Cerebellar nuclear complex (tissue), 1 donor: ENCODE measurements around the gene NEUROD2.
"Not testable (repeated sequence)": the region's sequence is repeated elsewhere in the genome, so short reads cannot be mapped to it uniquely, and the experiment has no call there.

Source experiments
- DNase-seq, 2 experiments: peaks; one replicate each; lab custom pipeline; 2025; lab: John Stamatoyannopoulos, UW

NEUROD2 gene

DNA sequence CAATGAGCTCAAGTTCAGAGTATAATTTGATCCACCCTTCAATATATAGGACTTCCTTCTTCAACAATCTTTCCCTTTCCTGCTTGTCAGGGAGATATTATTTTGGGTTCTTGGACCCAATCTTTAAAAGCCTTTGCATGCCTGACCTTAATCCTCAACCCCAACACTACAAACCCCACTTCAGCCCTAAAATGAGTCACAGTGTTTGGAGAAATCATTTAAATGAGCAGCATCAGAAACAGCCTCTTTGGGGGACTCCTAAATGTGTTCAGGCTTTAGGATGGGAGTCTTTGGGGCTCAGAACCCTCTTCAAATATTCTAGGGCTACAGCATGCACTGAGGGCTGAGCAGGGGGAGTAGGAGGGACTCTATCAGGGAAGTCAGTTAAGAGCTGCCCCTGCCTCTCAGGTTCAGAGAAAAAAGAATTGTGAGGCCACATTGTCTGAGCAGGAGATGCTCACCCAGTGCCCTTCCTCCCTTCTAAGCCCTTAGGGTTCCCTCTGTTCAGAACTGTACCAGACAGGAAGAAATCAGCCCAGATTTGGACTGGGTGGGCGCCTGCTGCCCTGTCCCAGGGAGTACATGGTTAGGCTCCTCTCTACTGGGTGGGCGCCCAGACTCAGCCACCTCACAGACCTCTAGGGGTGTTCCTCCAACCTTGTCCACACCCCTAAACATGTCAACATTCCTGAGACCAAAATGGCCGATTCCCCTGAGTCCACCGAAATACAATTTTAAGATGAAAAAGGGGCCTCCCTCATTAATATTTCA lies 5.0 kb downstream of the NEUROD2 start:
- no peak for DNase-seq

DNA sequence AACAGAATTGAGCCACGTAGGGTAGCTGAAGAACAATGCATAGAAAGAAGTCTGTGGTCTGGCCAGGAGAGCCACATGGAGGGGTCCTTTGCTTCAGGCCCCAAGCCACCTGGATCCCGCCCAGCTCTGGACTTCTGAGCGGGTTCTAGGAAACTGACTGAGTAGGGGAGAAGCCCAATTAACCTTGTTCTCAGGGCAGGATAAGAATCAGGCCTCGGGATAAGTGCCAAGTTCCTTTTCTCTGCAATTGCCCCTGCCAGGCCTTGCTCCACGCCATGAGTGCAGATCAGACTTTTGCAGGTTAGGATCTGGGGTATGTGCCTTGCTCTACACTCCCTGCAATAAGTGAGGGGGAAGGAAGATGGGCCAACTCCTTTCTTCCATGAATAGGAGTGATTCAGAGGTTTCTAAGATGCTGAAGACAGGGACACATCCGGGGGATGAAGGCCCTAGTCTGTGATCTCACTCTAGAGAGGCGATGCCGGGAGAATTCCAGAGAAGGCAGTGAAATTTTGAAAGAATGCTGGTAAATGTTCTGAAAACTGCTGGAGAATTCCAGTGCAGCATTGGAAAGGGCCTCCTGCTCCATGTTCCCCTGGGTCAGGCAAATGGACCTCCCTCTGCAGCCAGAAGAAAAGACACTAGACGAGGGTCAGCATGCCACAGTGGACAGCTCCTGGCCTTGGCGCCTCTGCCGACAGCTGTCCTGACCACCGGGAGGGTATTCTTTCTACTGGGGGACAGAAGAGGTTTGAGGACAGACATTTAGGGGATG lies 5.8 kb downstream of the NEUROD2 start:
- no peak for DNase-seq

- DNase-seq, result peak in 1 of 2 experiments; percentile 48
Measured at GRCh38 chr17:39600997-39601597, 6.6 kb downstream of the NEUROD2 start.

DNA sequence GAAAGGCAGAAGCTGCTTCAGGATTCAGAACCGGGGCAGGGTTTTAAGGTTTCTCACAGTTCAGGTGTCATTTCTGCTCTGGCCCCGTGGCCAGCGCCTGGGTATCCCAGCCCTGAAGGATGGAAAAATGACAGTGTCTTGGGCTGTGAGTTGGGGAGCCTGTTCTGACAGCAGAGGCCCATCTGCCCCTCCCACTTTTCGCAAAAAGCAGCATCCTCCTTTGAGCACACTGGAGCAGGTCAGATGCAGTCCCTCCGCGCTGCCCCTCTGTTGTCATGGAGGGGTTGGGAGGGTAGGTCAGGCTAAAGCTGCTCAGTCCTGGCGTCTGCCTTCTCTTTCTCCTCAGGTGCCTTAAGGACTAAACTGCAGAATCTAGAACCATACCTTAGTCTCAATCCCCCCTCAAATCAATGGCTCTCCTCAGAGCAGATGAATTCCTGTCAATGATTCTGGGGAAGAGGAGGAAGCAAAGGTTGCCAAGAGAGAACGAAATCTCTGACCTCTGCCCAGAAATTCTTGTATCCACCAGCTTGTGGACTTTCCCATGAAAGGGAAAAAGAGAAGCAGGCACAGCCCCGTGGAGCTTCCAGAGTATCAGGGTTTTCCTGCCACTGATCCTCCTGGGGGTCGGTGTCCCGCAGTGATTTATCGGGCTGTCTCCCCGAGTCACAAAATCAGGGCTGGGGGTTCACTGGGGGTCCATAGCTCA lies 7.3 kb downstream of the NEUROD2 start:
- DNase-seq, result peak in 1 of 2 experiments; percentile 19

DNA sequence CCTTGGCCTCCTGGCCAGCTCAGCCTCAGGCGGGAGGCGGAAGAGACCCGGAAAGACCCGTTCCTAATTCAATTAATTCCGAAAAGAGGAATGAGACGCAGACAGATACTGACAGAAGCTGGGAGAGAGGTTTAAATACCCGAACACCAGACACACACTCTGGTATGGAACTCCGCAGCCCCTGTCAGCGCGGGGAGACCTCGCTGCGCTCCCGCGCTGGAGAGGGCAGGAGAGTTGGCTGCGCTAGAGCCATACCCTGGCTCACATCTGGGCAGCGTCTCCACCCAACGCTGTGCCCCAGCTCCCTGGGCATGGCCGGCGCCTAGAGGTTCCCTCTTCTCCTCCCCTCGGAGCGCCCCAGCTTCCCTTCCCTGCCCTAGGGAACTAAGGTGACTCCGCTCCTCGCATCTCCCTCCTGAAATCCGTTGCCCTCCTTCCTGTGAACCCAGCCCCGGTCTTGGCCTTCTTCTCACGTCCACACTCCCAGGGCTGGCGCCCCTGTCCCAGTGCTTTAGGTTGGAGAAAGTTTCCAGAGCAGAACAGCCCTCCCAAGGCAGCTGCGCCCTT lies 8.0 kb downstream of the NEUROD2 start:
- DNase-seq, result no peak

DNA sequence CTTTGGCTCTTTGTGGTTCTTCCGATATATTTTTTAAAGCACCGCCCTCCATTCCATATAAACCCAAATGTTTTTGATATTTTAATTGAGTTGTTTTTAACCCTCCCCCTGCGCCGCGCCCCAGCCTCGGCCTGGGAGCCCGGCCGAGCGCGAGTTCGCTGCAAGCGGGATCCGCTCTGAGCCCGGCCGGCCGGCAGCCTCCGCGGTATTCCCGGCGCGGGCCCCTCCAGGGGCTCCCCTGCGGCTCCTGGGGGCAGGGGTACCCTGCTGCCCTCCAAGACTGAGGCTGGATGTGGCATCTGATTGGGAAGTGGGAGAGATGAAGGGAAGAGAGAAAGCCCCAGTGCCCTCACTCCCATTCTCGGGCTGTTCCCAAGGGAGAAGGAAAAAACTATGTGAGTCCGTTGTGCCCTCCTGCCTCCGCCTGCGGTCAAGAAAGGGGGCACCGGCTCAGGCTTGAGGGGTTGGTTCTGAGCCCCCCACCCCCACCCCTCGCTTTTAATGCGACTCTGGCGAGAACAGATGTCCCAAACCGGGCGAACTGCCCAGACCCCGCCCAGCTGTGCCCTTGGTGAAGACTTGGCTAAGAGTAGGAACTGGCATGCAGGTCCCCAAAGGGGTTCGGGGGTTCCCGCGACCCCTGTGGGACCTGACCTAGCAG lies 8.6 kb downstream of the NEUROD2 start:
- DNase-seq, result no peak

DNA sequence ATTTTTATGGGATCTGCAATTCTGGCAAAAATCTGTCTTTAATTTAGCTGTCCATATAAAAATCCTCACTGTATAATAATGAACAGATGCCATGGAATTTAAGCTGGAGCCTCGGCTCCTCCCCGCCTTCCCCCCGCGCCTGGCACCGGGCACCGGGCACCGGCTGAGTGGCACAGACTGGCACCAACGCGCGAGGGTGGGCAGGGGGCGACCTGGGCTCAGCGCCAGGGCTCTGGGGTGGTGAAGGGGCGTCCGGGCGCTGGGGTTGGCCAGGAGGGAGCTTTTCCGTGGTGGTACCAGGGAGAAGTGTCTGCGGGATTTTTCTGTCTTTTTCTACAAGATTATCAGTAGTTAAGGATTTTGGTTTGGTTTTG lies 9.1 kb downstream of the NEUROD2 start:
- no peak for DNase-seq

DNA sequence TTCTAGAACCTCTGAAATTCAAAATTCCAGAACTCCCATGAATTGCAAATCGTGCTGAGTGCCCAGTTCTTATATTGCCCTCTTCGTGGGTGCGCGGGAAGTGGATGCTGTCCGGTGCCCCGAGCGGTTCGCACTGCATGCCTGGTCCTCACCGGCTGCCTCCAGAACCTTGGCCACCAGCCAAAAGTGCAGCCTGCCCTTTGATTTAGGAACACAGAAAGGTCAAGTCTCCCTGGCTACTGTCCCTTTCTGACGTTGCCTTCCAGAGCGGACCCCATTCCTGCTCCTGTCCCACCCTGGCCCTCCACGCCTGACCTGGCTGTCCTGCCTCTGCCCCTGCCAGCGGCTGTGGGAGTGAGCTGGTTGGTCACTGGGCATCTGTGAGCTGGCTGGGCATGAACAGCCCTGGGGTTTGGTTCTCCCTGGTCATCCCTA lies 9.7 kb downstream of the NEUROD2 start:
- DNase-seq, result no peak

GRCh38 chr17:39597372-39598046 lies 10.2 kb downstream of the NEUROD2 start:
- DNase-seq, result peak in 1 of 2 experiments; percentile 32

DNA sequence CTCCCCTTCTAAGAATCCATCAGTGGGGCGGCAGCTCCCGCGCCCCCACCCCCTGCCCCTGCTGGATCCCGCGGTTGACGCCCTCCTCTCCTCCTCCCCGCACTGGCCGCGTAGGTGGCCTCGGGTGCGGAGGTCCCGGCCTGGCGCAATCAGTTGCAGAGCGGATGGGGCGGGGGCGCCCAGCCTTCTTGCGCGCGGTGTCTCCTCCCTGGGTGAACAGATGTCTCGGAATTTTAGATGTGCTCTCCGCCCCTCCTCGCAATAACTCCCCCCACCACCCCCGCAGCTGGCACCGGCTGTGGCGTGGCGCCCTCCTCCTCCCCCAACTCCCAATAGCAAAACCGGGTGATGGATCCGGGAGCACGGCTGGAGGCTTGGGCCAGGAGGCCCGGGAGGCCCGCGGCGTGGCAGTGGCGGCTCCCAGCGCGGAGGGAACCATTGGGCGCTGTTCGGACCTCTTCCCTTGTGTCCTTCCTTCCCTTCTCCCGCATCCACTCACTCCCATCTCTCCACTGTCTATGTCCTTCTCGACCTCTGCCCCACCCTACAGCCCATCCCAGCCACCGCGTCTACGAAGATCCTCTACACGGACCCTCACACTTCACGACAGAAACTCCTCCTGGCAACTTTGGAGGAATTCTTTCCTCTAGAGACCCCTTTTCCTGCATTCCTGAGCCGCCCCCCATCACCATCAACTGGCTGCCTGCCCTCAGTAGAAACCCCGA lies 11.0 kb downstream of the NEUROD2 start:
- DNase-seq, result no peak

GRCh38 chr17:39595928-39596510 lies 11.7 kb downstream of the NEUROD2 start:
- DNase-seq, result no peak

DNA sequence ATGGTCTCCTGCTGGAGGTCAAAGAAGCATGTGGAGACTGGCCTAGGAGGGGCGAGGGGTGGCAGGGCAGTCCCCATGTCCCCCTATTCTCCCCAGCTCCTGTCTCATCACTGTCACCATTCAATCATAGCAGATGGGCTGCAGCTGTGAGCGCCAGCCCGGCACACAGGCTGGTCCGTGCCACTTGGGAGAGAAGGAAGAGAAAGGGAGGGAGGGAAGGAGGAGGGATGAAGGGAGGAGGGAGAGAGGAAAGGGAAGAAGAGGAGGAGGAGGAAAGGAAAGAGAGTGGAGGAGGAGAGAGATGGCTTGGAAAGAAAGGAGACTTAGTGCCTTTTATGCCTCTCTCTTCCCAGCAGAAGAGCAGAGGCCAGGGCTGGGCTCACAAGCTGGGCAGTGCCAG lies 12.4 kb downstream of the NEUROD2 start:
- no peak for DNase-seq

DNA sequence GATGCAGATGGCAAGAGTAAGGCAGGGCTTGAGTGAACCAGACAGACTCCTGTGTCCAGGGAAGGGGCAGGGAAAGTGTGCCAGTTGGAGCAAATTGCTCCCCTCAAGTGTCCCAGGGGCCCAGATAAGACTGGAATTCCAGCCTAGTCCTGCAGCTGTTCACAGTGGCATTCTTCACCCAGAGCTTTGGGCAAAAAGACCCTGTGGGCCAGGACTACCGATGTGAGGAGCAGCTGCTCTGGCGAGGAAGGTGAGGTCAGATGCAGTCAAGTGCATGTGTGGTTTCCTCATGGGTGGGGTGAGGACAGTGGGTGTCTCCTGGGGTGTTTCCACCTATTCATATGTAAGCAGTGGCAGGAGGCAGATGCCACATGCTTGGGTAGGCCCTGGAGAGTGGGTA lies 14.3 kb downstream of the NEUROD2 start:
- no peak for DNase-seq

GRCh38 chr17:39591958-39592954 lies 15.5 kb downstream of the NEUROD2 start:
- DNase-seq, result peak in 1 of 2 experiments; percentile 34

DNA sequence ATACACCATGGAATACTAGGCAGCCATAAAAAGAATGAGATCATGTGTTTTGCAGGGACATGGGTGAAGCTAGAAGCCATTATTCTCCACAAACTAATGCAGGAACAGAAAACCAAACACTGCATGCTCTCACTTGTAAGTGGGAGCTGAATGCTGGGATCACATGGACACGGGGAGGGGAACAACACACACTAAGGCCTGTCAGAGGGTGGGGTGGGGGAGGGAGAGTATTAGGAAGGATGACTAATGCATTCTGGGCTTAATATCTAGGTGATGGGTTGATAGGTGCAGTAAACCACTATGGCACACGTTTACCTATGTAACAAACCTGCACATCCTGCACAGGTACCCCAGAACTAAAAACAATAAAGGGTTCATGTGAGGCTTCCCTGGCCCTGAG lies 17.5 kb downstream of the NEUROD2 start:
- DNase-seq, result not testable (repeated sequence)

DNA sequence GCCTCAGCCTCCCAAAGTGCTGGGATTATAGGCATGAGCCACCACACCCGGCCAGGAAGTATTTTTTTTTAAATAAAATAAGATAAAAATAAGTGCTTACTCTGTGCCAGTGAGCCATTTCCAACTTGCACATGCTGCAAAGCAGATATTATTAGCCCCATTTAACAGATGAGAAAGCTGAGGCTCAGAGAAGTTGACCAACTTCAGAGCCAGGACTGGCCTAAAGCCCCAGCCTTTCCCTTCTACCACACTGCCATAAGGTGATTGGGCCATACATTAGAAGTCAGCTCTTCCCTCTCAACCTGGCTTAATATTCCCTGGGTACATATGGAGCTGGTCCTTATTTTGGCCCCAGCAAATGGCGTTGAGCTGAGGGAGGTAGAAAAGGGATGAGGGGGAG lies 25.1 kb downstream of the NEUROD2 start:
- DNase-seq, result no peak

DNA sequence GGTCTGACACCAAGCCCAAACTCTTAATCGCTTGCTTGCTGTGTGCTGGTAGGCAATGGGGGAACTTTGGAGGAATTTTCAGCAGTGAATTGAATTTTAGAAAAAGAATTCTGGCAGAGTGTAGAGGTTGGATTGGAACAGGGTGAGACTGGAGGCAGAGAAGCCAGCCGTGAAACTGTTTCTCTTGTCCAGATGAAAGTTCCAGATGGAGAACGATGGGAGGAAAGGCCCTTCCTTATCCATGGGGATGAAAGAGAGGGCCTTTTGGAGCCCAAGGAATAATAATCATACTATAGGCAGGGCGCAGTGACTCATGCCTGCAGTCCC lies 26.0 kb downstream of the NEUROD2 start:
- no peak for DNase-seq

DNA sequence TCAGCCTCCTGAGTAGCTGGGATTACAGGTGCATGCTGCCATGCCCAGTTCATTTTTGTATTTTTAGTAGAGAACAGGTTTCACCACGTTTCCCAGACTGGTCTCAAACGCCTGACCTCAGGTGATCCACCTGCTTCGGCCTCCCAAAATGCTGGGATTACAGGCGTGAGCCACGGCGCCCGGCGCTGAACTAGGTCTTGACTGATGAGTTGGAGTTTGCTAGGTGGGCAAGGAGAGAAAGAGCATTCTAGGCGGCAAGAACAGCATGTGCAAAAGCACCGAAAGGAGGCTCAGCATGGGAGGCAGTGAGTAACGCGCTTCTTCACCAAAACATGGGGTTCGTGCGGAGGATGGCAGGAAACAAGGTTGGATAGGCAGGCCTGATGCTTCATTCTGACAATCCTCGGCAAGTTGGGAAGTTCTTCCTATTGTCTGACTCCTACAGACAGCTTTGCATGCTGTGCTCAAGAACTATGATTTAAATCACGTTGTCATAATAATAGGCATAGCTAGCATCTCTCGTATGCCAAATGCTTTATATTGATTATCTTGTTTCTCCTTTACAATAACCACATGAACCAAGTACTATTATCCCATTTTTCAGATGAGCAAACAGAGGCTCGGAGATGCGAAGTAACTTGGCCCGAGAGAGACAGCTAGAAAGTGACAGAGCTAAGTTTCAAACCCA lies 26.5 kb downstream of the NEUROD2 start:
- DNase-seq, result no peak
